H1 (cell line): ENCODE data around the gene EPS8. TPM values are rescaled to one million over a fixed set of nuclear protein-coding genes. Genes with fewer than 3 reads are reported as not detected.
"Not testable (repeated sequence)": the region's sequence is repeated elsewhere in the genome, so short reads cannot be mapped to it uniquely, and the experiment has no call there.

Experiments used
- CTCF ChIA-PET: fragments of 300-600 bp; sonication (Branson Sonifier 250); formaldehyde crosslinking; loops from one replicate; lab custom pipeline; 2021; ENCODE audit not compliant: partially characterized antibody; lab: Charles Lee
- POLR2A ChIA-PET: fragments of 300-600 bp; sonication (Branson Sonifier 250); formaldehyde crosslinking; loops from one replicate; lab custom pipeline; 2021; ENCODE audit warnings: inconsistent platforms; ENCODE audit not compliant: partially characterized antibody; lab: Charles Lee
- DNase-seq, 2 experiments: peaks; one replicate each; pipeline versions ENCODE4 v3.0.0 to v3.0.0-alpha.2; 2010 to 2022; ENCODE audit warnings: low spot score in 2 of 2, low read depth in 1 of 2, mixed read lengths in 1 of 2
- FAIRE-seq: peaks from 2 replicates; lab custom pipeline; 2011; peaks lifted over from hg19 to GRCh38; lab: Jason Lieb, UNC
- H2AFZ ChIP-seq: 2 replicates; pipeline ENCODE4 v1.8.1; 2012; ENCODE audit warnings: low read length, inconsistent platforms
- H2AK5ac ChIP-seq: 2 replicates; pipeline ENCODE4 v1.6.1; 2013; ENCODE audit warnings: low read depth, low read length
- H2BK120ac ChIP-seq: replicated peaks from 2 replicates; pipeline ENCODE3; 2013; ENCODE audit warnings: low read depth, low read length, inconsistent platforms
- H2BK12ac ChIP-seq: 2 replicates; pipeline ENCODE4 v1.6.1; 2013; ENCODE audit warnings: low read depth, low read length
- H2BK15ac ChIP-seq: 2 replicates; pipeline ENCODE4 v1.6.1; 2013; ENCODE audit warnings: low read length
- H2BK20ac ChIP-seq: 2 replicates; pipeline ENCODE4 v1.6.1; 2013; ENCODE audit warnings: low read length
- H2BK5ac ChIP-seq: 2 replicates; pipeline ENCODE4 v1.6.1; 2013; ENCODE audit warnings: low read depth, low read length
- H3K14ac ChIP-seq: 2 replicates; pipeline ENCODE4 v1.6.1; 2013; ENCODE audit warnings: inconsistent platforms; ENCODE audit not compliant: insufficient read length
- H3K18ac ChIP-seq: 2 replicates; pipeline ENCODE4 v1.6.1; 2013; ENCODE audit warnings: low read length; ENCODE audit errors: extremely low read depth
- H3K23ac ChIP-seq: 2 replicates; pipeline ENCODE4 v1.6.1; 2013; ENCODE audit warnings: inconsistent platforms; ENCODE audit not compliant: insufficient read length
- H3K23me2 ChIP-seq: 2 replicates; pipeline ENCODE4 v1.6.1; 2013; ENCODE audit warnings: low read depth, low read length
- H3K27ac ChIP-seq: 2 replicates; pipeline ENCODE4 v1.6.1; 2011; ENCODE audit warnings: low read depth, low read length, inconsistent platforms
- H3K27me3 ChIP-seq, 4 experiments: replicated peaks in 1 of 4; 1 replicate in 1 of 4; 2 replicates in 3 of 4; pipeline versions ENCODE4 v1.6.1 to v1.8.1; 2011 to 2013; ENCODE audit warnings: low read length in 3 of 4, mild to moderate bottlenecking in 3 of 4, inconsistent platforms in 2 of 4, mixed read lengths in 2 of 4, moderate library complexity in 1 of 4; ENCODE audit not compliant: control insufficient read depth in 3 of 4, insufficient read depth in 3 of 4; ENCODE audit errors: extremely low read depth in 1 of 4
- H3K36me3 ChIP-seq, 4 experiments: 2 replicates each; pipeline versions ENCODE4 v1.6.1 to v1.8.1; 2011 to 2013; ENCODE audit warnings: mild to moderate bottlenecking in 4 of 4, low read length in 3 of 4, moderate library complexity in 2 of 4, control low read depth in 1 of 4, inconsistent platforms in 1 of 4; ENCODE audit not compliant: insufficient read depth in 4 of 4, control insufficient read depth in 2 of 4
- H3K4ac ChIP-seq: replicated peaks from 2 replicates; pipeline ENCODE3; 2013; ENCODE audit warnings: low read length, low read depth, mixed read lengths, inconsistent platforms; ENCODE audit not compliant: insufficient read length
- H3K4me1 ChIP-seq, 4 experiments: replicated peaks in 1 of 4; 1 replicate in 1 of 4; 2 replicates in 3 of 4; pipeline versions ENCODE4 v1.6.1 to v1.8.1; 2011 to 2013; ENCODE audit warnings: low read length in 3 of 4, inconsistent platforms in 2 of 4, mixed read lengths in 1 of 4; ENCODE audit not compliant: insufficient read depth in 4 of 4, control insufficient read depth in 3 of 4
- H3K4me2 ChIP-seq, 2 experiments: 2 replicates each; pipeline versions ENCODE4 v1.6.1 to v1.8.1; 2011 to 2013; ENCODE audit warnings: low read depth in 2 of 2, low read length in 2 of 2, control low read depth in 1 of 2, inconsistent platforms in 1 of 2, mild to moderate bottlenecking in 1 of 2; ENCODE audit not compliant: insufficient read depth in 1 of 2
- H3K4me3 ChIP-seq, 4 experiments: fragments of 200-600, 300-600 bp in 1 of 4; sonication (generic), shearing (Covaris generic), sonication (Bioruptor Twin) in 1 of 4; 2 replicates each; pipeline versions ENCODE4 v1.5.1 to v1.8.1; 2011 to 2016; ENCODE audit warnings: low read length in 4 of 4, low read depth in 3 of 4, control low read depth in 2 of 4, inconsistent platforms in 2 of 4, mild to moderate bottlenecking in 2 of 4, mixed read lengths in 1 of 4, moderate library complexity in 1 of 4; ENCODE audit not compliant: insufficient read depth in 2 of 4; ENCODE audit errors: extremely low read depth in 1 of 4
- H3K56ac ChIP-seq: replicated peaks from 2 replicates; pipeline ENCODE3; 2013; ENCODE audit warnings: low read depth, mild to moderate bottlenecking, mixed read lengths, low read length, inconsistent platforms; ENCODE audit not compliant: insufficient read length
- H3K79me1 ChIP-seq: 2 replicates; pipeline ENCODE4 v1.6.1; 2013; ENCODE audit warnings: low read depth, low read length, control low read depth
- H3K79me2 ChIP-seq, 2 experiments: 2 replicates each; pipeline versions ENCODE4 v1.6.1 to v1.8.1; 2012 to 2013; ENCODE audit warnings: low read length in 2 of 2, mild to moderate bottlenecking in 2 of 2, inconsistent platforms in 1 of 2; ENCODE audit not compliant: insufficient read depth in 2 of 2, control insufficient read depth in 1 of 2
- H3K9ac ChIP-seq, 4 experiments: replicated peaks in 1 of 4; 1 replicate in 1 of 4; 2 replicates in 3 of 4; pipeline versions ENCODE4 v1.6.1 to v1.8.1; 2011 to 2013; ENCODE audit warnings: low read depth in 3 of 4, low read length in 3 of 4, control low read depth in 2 of 4, mild to moderate bottlenecking in 2 of 4, moderate library complexity in 2 of 4, inconsistent platforms in 1 of 4; ENCODE audit errors: extremely low read depth in 1 of 4
- H3K9me3 ChIP-seq, 2 experiments: 2 replicates each; pipeline versions ENCODE4 v1.6.1 to v1.8.1; 2012 to 2013; ENCODE audit warnings: mild to moderate bottlenecking in 2 of 2, moderate library complexity in 2 of 2, control low read depth in 1 of 2, inconsistent platforms in 1 of 2, low read depth in 1 of 2, low read length in 1 of 2, mixed read lengths in 1 of 2; ENCODE audit not compliant: insufficient read depth in 2 of 2
- H4K20me1 ChIP-seq, 2 experiments: replicated peaks in 1 of 2; 2 replicates each; pipeline versions ENCODE3 to v1.8.1; 2011 to 2013; ENCODE audit warnings: inconsistent platforms in 2 of 2, low read length in 2 of 2, mild to moderate bottlenecking in 1 of 2; ENCODE audit not compliant: insufficient read depth in 2 of 2, control insufficient read depth in 1 of 2
- H4K5ac ChIP-seq: 2 replicates; pipeline ENCODE4 v1.6.1; 2013; ENCODE audit warnings: low read length, low read depth, mixed read lengths, inconsistent platforms; ENCODE audit not compliant: insufficient read length
- H4K8ac ChIP-seq: 2 replicates; pipeline ENCODE4 v1.8.0; 2013; ENCODE audit warnings: mild to moderate bottlenecking, moderate library complexity, low read length, inconsistent platforms; ENCODE audit not compliant: insufficient read depth; ENCODE audit errors: extremely low read depth
- H4K91ac ChIP-seq: replicated peaks from 2 replicates; pipeline ENCODE3; 2013; ENCODE audit warnings: low read length, mixed read lengths, inconsistent platforms; ENCODE audit not compliant: insufficient read length
- WGBS, 2 experiments: shearing (Covaris generic) in 1 of 2; methylation state at CpG; one replicate each; pipeline versions ENCODE4 v1.1.6 to v1.1.7; 2013 to 2015; ENCODE audit warnings: low lambda C conversion rate in 2 of 2, mixed read lengths in 2 of 2, inconsistent platforms in 1 of 2, low coverage in 1 of 2, missing lambda C conversion rate in 1 of 2; ENCODE audit not compliant: insufficient replicate concordance in 2 of 2, insufficient coverage in 1 of 2, insufficient read length in 1 of 2; ENCODE audit errors: extremely low coverage in 1 of 2, missing lambda C conversion rate in 1 of 2; 5-methylcytosine and 5-hydroxymethylcytosine counted together
- polyA plus RNA-seq, 7 experiments: library from polyadenylated mRNA; depleted of rRNA in 3 of 7; stranded (reverse) in 5 of 7; unstranded in 2 of 7; fragments of >200 nt in 5 of 7; fragments of 200-250 nt in 2 of 7; gene quantifications; 1 replicate in 5 of 7; 2 replicates in 1 of 7; 4 replicates in 1 of 7; pipeline versions ENCODE4 v1.2.1 to v1.2.3, GENCODE V29; 2011 to 2013; ENCODE audit warnings: missing spikeins in 2 of 7, mixed read lengths in 2 of 7
- total RNA-seq: library from RNA; stranded (reverse); fragmentation: NEBNext Ultra II Directional; extraction: Animal tissue kit (Norgen Biotek cat#: 25700); gene quantifications from 2 replicates; pipeline ENCODE4 v1.2.1, GENCODE V29; 2021

Gene EPS8
- total and polyA plus RNA-seq, 2 of the 8 experiments (the other 6 are each of a cell fraction or from before 2014, with no cell fraction given): 3.0 to 4.6 TPM

- H3K9ac ChIP-seq, H3K23ac ChIP-seq, H4K5ac ChIP-seq, H3K27ac ChIP-seq, H3K56ac ChIP-seq, FAIRE-seq, H3K79me2 ChIP-seq, DNase-seq, H2BK120ac ChIP-seq, H3K14ac ChIP-seq, H2BK15ac ChIP-seq, H2AK5ac ChIP-seq, H3K23me2 ChIP-seq, H2BK20ac ChIP-seq, H3K18ac ChIP-seq, H3K4ac ChIP-seq, H4K8ac ChIP-seq, H3K36me3 ChIP-seq, H2BK5ac ChIP-seq, H4K20me1 ChIP-seq, POLR2A ChIA-PET, H2AFZ ChIP-seq, H3K79me1 ChIP-seq, H4K91ac ChIP-seq, H3K9me3 ChIP-seq, H2BK12ac ChIP-seq, H3K27me3 ChIP-seq, H3K4me2 ChIP-seq, H3K4me3 ChIP-seq, H3K4me1 ChIP-seq: not testable (repeated sequence)
- CTCF ChIA-PET: interaction anchor here (0.8 kb wide), 1 partner anchor 147 kb away, joined by 3 read pairs; no protein-coding TSS in a partner anchor
- WGBS, 2 experiments: 86% methylated on average over 8 of the region's 8 CpGs; no CpG with 5 or more reads in 1 of the 2 experiments
Measured at GRCh38 chr12:15616495-15616894, 172.7 kb downstream of the EPS8 start.
